ENCODE measurements around the gene ERBB4.

The ERBB4 gene

DNA sequence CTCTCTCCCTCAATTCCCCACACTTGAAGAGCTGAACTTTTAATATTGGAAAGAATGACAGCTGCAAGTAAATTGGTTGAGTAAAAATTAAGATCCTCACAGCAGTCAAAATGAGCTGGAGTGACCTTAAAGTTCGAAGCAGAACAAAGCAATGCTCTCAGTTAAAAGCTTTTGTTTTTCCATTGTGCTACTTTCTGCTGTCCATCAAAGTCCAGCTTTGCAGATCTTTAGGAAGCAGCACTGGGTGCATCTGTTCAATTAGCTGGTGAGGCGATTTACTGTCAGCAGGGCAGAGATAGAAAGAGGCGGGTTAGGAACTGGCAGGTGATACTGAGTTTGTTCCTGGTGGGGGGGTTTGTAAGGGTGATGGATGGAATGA, 1147.4 kb downstream of the ERBB4 start:
- no peak for TF ChIP-seq CTCF (conservative IDR thresholded peaks at IDR 0.05; ENCODE audit: control insufficient read depth, insufficient read depth, low read depth, low read length)
- no peak for DNase-seq (ENCODE audit: low read depth)
- H3K4me3 ChIP-seq (ENCODE audit: control insufficient read depth, low read depth, low read length): no peak overlapping the region

- DNase-seq (ENCODE audit: low read depth): no peak
- no peak overlapping the region for H3K4me3 ChIP-seq (ENCODE audit: control insufficient read depth, low read depth, low read length)
- no peak for TF ChIP-seq CTCF (conservative IDR thresholded peaks at IDR 0.05; ENCODE audit: control insufficient read depth, insufficient read depth, low read depth, low read length)
Observed at GRCh38 chr2:211390536-211391188, 1147.9 kb downstream of the ERBB4 start.

GRCh38 chr2:211387734-211388133, 1150.9 kb downstream of the ERBB4 start:
- TF ChIP-seq CTCF (conservative IDR thresholded peaks at IDR 0.05; ENCODE audit: control insufficient read depth, insufficient read depth, low read depth, low read length): no peak
- no peak for DNase-seq (ENCODE audit: low read depth)

GRCh38 chr2:211380041-211380440, 1158.6 kb downstream of the ERBB4 start:
- no peak for DNase-seq (ENCODE audit: low read depth)
- no peak for TF ChIP-seq CTCF (conservative IDR thresholded peaks at IDR 0.05; ENCODE audit: control insufficient read depth, insufficient read depth, low read depth, low read length)

More at GRCh38 chr2:211387734-211388133, 1150.9 kb downstream of the ERBB4 start:
- H3K4me3 ChIP-seq (ENCODE audit: control insufficient read depth, low read depth, low read length): no peak overlapping the region

GRCh38 chr2:211376410-211376809, 1162.2 kb downstream of the ERBB4 start:
- no peak overlapping the region for H3K4me3 ChIP-seq (ENCODE audit: control insufficient read depth, low read depth, low read length)
- no peak for DNase-seq (ENCODE audit: low read depth)
- TF ChIP-seq CTCF (conservative IDR thresholded peaks at IDR 0.05; ENCODE audit: control insufficient read depth, insufficient read depth, low read depth, low read length): no peak

More at GRCh38 chr2:211380041-211380440, 1158.6 kb downstream of the ERBB4 start:
- no peak overlapping the region for H3K4me3 ChIP-seq (ENCODE audit: control insufficient read depth, low read depth, low read length)

GRCh38 chr2:211373203-211373602, 1165.4 kb downstream of the ERBB4 start:
- H3K4me3 ChIP-seq (ENCODE audit: control insufficient read depth, low read depth, low read length): no peak overlapping the region
- no peak for DNase-seq (ENCODE audit: low read depth)
- no peak for TF ChIP-seq CTCF (conservative IDR thresholded peaks at IDR 0.05; ENCODE audit: control insufficient read depth, insufficient read depth, low read depth, low read length)

DNA sequence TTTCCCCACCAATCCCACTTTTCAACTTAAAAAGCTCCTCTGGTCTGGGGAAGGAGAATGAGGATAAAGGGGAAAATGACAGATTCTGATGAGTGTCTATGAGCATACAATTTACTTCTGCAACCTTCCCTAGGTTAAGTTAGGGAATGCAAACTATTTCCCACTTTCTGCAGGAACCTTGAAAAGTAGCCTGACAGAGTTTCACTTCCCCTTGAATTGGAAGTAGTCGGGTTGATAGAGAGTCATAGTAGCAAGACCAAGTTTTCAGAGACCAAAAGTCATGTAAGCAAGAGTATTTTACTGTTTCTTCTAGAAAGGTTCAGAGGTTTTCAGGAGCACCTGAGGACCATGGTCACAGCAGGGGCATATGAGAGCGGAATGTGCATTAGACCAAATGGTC, 1167.1 kb downstream of the ERBB4 start:
- H3K4me3 ChIP-seq (ENCODE audit: control insufficient read depth, low read depth, low read length): no peak overlapping the region
- DNase-seq (ENCODE audit: low read depth): no peak
- no peak for TF ChIP-seq CTCF (conservative IDR thresholded peaks at IDR 0.05; ENCODE audit: control insufficient read depth, insufficient read depth, low read depth, low read length)
